Rectal smooth muscle tissue (tissue), 1 donor: ENCODE measurements around the gene SECISBP2.

Experiments
- H3K27ac ChIP-seq: one replicate; pipeline ENCODE4 v1.7.0; 2013; ENCODE audit warnings: low read depth, low read length, inconsistent platforms
- H3K27me3 ChIP-seq: one replicate; pipeline ENCODE4 v1.7.0; 2013; ENCODE audit warnings: low read length; ENCODE audit not compliant: control insufficient read depth, insufficient read depth
- H3K36me3 ChIP-seq: one replicate; pipeline ENCODE4 v1.7.0; 2013; ENCODE audit warnings: low read length; ENCODE audit not compliant: control insufficient read depth, insufficient read depth
- H3K4me1 ChIP-seq: one replicate; pipeline ENCODE4 v1.7.0; 2013; ENCODE audit warnings: low read length; ENCODE audit not compliant: control insufficient read depth, insufficient read depth
- H3K4me3 ChIP-seq: one replicate; pipeline ENCODE4 v1.7.0; 2013; ENCODE audit warnings: low read length
- H3K9ac ChIP-seq: one replicate; pipeline ENCODE4 v1.7.0; 2013; ENCODE audit warnings: low read length

Gene SECISBP2

GRCh38 chr9:89397471-89397870 lies 79.2 kb downstream of the SECISBP2 start:
- H3K36me3 ChIP-seq, result peaks cover 21% of the 10 kb centered on the region
- H3K27me3 ChIP-seq, result no peaks in the 10 kb centered on the region
- H3K27ac ChIP-seq, result no peak overlapping the region

DNA sequence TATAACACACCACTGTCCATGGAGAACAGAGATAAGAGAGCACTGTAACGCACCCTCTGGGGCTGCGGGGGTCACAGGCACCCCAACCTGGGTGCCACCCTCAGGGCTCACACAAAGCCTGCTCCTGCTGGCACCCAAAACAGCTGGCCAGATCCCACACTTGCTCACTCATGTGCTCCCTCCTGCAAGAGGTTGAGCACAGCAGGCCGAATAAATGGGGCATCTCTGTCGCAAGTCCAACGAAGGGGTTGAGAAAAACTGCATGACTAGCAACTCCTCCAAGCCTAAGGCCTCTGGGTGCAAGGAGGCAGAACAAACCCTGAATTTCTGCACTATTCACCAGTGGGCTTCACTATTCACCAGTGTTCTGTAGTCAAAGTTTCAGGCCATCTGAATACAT lies 80.3 kb downstream of the SECISBP2 start:
- Histone ChIP-seq H3K4me1 (no peaks in the 10 kb centered on the region), H3K36me3 (peaks cover 21% of the 10 kb centered on the region), H3K9ac (no peak overlapping the region), H3K27me3 (no peaks in the 10 kb centered on the region), H3K4me3 (no peak overlapping the region), H3K27ac (no peak overlapping the region)

More at GRCh38 chr9:89397471-89397870, 79.2 kb downstream of the SECISBP2 start:
- Histone ChIP-seq H3K9ac (no peak overlapping the region), H3K4me3 (no peak overlapping the region), H3K4me1 (no peaks in the 10 kb centered on the region)

DNA sequence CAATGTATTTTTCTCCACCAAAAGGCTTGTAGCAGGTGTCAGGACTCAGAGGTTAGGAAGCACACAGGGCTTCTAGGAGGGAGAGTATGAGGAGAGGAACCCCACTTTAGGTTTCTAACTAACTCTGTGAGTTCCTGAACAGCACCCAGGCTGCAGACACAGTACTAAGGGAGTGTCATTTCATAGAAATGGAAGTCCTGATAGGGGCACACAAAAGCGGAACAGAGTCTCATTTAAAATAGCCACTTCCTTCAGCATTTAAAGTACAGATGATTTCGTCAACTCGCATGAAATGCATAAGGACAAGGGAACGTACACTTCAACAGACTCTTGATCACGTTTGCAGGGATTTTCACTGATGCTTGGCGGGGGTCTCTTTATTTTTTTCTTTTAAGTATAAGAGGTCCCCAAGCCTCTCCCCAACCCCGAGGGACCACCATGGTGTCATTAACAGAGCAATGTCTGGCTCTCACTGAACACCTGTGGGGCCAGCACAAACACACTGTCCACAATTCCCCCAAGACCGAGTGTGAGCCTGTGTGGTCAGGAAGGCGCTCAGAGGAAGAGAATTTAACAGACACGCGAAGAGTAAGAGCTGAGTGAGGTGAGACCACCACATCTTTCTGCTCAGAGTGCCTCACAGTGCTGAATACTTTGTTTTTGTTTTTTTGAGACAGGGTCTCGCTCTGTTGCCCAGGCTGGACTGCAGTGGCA lies 82.3 kb downstream of the SECISBP2 start:
- Histone ChIP-seq H3K36me3 (peaks cover 14% of the 10 kb centered on the region), H3K27me3 (no peaks in the 10 kb centered on the region), H3K4me3 (no peak overlapping the region), H3K4me1 (no peaks in the 10 kb centered on the region), H3K27ac (no peak overlapping the region), H3K9ac (no peak overlapping the region)

GRCh38 chr9:89402695-89403427 lies 84.6 kb downstream of the SECISBP2 start:
- H3K36me3 ChIP-seq, result peaks cover 5% of the 10 kb centered on the region
- no peak overlapping the region for H3K27ac ChIP-seq
- H3K27me3 ChIP-seq, result no peaks in the 10 kb centered on the region

DNA sequence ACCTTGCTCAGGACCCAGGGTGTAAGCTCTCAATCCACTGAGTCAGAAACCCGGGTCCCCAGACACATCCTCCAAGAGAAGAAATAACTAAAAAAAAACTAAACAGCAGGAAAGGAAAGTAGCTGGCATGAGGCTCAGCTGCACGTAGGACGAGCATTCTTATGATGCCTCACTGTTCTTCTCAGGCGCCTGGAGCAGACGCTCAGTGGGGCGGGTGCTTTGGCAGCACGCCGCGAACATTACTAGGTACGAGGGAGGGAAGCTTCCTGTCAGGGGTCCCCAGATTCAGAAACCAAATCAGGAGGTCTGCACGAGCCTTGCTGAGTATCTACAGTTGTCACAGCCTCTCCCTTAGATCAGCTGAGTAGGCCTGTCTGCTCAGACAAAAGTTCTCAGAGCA lies 85.8 kb downstream of the SECISBP2 start:
- Histone ChIP-seq H3K9ac (no peak overlapping the region), H3K27ac (no peak overlapping the region), H3K36me3 (peaks cover 5% of the 10 kb centered on the region), H3K4me3 (no peak overlapping the region), H3K27me3 (no peaks in the 10 kb centered on the region), H3K4me1 (no peaks in the 10 kb centered on the region)

More at GRCh38 chr9:89402695-89403427, 84.6 kb downstream of the SECISBP2 start:
- H3K9ac ChIP-seq, result no peak overlapping the region
- no peak overlapping the region for H3K4me3 ChIP-seq
- H3K4me1 ChIP-seq, result no peaks in the 10 kb centered on the region

DNA sequence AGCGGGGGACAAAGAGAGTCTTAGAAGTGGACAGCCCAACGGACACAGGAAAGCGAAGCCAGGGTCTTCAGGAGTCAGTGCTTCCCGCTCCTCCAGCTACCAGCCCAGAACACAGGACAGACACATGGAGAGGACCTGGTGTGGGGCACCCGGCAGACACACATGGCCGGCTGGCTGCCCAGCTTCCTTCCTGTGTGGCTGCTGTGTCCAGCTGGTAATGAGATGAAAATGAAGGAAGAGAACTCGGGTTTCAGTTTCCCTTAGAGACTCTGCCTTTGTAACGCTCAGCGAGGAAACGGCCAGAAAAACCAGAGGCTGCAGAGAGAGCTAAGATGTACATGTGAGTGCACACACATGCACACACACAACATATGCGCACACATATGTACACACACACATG lies 87.5 kb downstream of the SECISBP2 start:
- Histone ChIP-seq H3K27ac (no peak overlapping the region), H3K9ac (no peak overlapping the region), H3K4me3 (peak overlapping the region; percentile 1), H3K4me1 (no peaks in the 10 kb centered on the region), H3K27me3 (no peaks in the 10 kb centered on the region), H3K36me3 (peaks cover 5% of the 10 kb centered on the region)

- H3K36me3 ChIP-seq, result peaks cover 1% of the 10 kb centered on the region
- H3K27ac ChIP-seq, result no peak overlapping the region
- no peaks in the 10 kb centered on the region for H3K4me1 ChIP-seq
- no peak overlapping the region for H3K9ac ChIP-seq
- H3K4me3 ChIP-seq, result no peak overlapping the region
- H3K27me3 ChIP-seq, result no peaks in the 10 kb centered on the region
Observed at GRCh38 chr9:89407070-89407469, 88.8 kb downstream of the SECISBP2 start.

DNA sequence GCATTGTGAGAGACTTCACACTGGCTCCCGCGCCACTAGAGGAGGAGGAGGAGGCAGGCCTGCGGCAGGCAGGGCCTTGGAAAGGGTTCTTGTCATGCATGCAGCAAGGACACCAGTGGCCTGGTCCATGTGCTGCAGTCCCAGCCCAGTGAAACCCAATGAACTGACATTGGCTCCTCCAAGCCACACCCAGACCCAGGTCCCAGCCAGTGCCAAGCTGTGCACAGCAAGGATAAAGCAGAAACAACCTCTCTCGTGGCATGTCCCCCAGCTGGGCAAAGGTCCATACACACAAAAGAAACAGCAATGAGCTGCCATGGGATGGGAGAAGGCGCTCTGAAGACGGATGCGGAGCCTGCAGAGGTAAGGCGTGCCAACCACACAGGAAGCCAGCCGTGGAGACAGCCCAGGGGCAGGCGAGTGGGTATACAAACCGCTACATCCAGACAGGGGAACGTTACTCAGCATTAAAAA lies 90.4 kb downstream of the SECISBP2 start:
- peaks cover 2% of the 10 kb centered on the region for H3K36me3 ChIP-seq
- H3K9ac ChIP-seq, result no peak overlapping the region
- no peak overlapping the region for H3K27ac ChIP-seq

More for the DNA sequence above, 90.4 kb downstream of the SECISBP2 start:
- Histone ChIP-seq H3K27me3 (no peaks in the 10 kb centered on the region), H3K4me1 (no peaks in the 10 kb centered on the region), H3K4me3 (no peak overlapping the region)
